Measurements from ENCODE around the gene FAHD1.

- TF ChIP-seq POLR2A (IDR thresholded peaks at IDR 0.05), result no peak
- TF ChIP-seq, protein P1, sequence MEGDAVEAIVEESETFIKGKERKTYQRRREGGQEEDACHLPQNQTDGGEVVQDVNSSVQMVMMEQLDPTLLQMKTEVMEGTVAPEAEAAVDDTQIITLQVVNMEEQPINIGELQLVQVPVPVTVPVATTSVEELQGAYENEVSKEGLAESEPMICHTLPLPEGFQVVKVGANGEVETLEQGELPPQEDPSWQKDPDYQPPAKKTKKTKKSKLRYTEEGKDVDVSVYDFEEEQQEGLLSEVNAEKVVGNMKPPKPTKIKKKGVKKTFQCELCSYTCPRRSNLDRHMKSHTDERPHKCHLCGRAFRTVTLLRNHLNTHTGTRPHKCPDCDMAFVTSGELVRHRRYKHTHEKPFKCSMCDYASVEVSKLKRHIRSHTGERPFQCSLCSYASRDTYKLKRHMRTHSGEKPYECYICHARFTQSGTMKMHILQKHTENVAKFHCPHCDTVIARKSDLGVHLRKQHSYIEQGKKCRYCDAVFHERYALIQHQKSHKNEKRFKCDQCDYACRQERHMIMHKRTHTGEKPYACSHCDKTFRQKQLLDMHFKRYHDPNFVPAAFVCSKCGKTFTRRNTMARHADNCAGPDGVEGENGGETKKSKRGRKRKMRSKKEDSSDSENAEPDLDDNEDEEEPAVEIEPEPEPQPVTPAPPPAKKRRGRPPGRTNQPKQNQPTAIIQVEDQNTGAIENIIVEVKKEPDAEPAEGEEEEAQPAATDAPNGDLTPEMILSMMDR (IDR thresholded peaks at IDR 0.05), result no peak
These were observed 36.3 kb upstream of the FAHD1 start for GRCh38 chr16:1790611-1791255.
